ENCODE data around the gene IAH1. TPM values are rescaled to one million over a fixed set of nuclear protein-coding genes. Genes with fewer than 3 reads are reported as not detected.
"Not testable (repeated sequence)": the region's sequence is repeated elsewhere in the genome, so short reads cannot be mapped to it uniquely, and the experiment has no call there.

IAH1 gene
- total RNA-seq, 1 donor from 2014 or later, result 62.4 TPM

GRCh38 chr2:9472511-9472910 is 1.8 kb upstream of the IAH1 start:
- no peak for FAIRE-seq
- no peak for DNase-seq (ENCODE audit: low spot score in 2 of 2)

- DNase-seq (ENCODE audit: low spot score in 2 of 2), result no peak
These were observed 905 bp upstream of the IAH1 start for GRCh38 chr2:9473308-9473984.

GRCh38 chr2:9473985-9474360 is 378 bp upstream of the IAH1 start:
- DNase-seq (ENCODE audit: low spot score in 2 of 2), result peak; percentile 66 to 68
- no peak for FAIRE-seq

More at GRCh38 chr2:9473308-9473984, 905 bp upstream of the IAH1 start:
- no peak for FAIRE-seq

- DNase-seq (ENCODE audit: low spot score in 2 of 2) (no peak), FAIRE-seq (no peak)
These were observed 3.6 kb downstream of the IAH1 start for GRCh38 chr2:9477914-9478313.

DNA sequence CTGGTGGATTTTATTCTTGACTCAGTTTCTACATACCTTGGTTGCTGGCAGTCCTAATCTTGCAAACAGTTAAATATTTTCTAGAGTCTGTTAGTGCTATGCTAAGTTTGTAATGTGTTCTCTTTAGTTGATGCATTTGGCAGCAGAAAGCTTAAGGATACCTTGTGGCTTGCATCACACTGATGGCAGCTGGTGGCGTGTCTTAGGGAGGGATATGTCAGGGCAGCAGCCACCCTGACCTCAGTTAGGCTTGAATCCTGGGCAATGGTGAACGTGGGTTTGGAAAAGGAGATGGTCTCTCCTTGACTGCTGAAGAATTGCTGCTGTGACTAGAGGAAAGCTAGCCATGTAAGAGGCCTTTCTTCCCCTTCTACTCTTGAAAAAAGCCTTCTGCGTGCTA is 4.2 kb downstream of the IAH1 start:
- FAIRE-seq, result no peak

DNA sequence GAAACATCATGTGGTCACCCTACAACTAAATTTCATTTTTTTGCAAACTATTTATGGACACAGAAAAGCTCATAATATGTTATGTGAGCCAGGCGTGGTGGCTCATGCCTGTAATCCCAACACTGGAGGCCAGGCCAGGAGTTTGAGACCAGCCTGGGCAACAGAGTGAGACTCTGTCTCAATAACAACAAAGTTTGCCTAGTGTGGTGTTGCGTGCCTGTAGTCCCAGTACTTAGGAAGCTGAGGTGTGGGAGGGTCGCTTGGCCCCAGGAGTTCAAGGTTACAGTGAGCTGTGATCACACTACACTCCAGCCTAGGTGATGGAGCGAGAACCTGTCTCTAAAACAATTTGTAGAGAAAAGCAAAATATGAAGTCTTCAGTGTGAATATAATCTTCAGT is 5.8 kb downstream of the IAH1 start:
- FAIRE-seq (no peak), DNase-seq (ENCODE audit: low spot score in 2 of 2) (no peak)

More for the DNA sequence above, 4.2 kb downstream of the IAH1 start:
- no peak for DNase-seq (ENCODE audit: low spot score in 2 of 2)

DNA sequence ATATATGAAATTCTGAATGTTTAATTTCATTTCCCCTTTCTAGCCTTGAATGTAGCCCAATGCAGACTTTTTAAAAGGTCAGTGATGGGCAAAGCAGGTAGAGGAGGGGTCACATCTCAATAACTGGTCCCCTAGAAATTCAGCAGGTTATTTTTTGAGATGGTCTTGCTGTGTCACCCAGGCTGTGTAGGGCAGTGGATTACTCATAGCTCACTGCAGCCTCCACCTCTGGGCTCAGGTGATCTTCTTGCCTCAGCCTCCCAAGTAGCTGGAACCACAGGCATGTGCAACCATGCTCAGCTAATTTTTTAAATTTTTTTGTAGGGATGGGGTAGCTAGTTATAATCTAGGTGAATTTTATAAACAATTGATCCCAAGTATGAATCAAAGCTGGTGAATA is 8.8 kb downstream of the IAH1 start:
- DNase-seq (ENCODE audit: low spot score in 2 of 2) (no peak), FAIRE-seq (no peak)

DNA sequence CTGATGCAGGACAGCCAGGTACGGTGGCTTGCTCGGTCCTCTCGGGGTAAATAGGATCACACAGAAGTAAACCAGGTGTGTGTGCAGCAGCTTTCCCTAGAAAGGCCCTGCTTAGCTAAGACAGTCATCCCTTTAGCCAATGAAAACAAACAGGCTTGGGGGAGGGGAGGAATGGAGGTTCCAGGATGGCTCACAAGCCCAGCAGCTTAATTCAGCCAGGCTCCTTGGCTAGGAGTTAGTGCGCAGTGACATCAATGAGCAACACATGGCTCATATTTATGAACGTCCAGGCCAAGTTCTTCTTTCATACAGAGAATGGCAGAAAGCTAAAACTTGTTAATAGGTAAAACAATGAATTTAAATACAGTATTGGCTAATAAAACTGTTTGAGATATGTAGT is 10.2 kb downstream of the IAH1 start:
- DNase-seq (ENCODE audit: low spot score in 2 of 2) (no peak), FAIRE-seq (no peak)

DNA sequence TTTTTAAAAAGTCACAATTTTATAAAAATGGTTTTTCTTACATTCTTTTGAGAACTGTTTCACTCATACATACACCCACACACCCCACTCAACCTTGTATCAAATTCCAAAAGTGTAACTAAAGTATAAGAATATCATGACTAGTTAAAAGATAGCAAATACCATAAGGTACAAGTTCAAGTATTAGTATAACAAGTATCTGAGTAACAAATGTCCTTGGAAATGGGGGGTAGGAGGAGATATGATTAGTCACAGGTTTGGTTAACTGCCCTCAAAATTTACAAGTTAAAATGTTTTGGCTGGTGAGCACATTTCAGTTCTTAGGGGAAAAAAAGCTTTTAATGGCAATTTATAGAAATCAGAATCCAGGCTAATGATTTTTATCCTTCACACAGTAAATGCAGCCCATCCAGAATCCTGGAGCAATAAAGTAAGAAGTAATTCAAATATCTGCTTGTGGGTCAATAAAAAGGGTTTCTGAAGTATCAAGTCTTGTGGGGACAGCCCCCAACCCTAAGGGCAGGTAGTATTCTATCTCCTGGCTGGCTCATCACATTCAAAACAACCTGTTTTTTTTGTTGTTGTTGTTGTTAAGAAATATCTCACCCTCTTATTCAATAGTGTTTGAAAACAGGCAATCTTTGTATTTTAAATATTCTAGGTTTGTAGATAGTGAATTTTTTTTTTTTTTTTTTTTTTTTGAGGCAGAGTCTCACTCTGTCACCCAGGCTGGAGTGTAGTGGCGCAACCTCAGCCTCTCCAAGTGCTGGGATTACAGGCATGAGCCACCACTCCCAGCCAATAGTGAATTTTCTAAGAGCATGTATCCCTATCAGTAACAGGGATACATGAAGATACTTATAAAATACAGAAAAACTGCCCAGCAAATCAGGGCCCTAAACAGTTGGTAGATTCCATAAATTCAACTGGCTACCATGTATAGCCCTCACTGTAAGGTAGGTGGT is 14.5 kb downstream of the IAH1 start:
- no peak for DNase-seq (ENCODE audit: low spot score in 2 of 2)

GRCh38 chr2:9490789-9491188 is 16.4 kb downstream of the IAH1 start:
- FAIRE-seq, result no peak
- DNase-seq (ENCODE audit: low spot score in 2 of 2), result no peak

More for the DNA sequence above, 14.5 kb downstream of the IAH1 start:
- no peak for FAIRE-seq

DNA sequence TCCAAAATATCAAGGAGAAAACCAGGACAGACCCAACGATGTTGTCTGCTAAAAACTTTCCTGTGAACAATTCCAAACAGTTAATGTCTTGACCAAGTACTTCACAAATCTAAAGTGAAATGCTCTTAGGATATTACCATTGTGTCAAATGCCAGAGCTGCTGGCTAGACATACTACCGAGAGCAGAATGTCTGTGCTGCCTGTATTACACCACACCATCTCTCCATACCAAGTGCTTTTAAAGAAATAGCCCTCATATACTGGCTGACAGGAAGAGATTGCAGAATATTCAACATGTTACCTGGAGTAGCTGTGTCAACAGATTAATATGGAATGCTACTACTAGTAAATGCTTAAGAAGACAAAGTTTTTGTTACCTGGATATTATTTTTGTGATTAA is 18.6 kb downstream of the IAH1 start:
- DNase-seq (ENCODE audit: low spot score in 2 of 2) (no peak), FAIRE-seq (no peak)

- FAIRE-seq (no peak), DNase-seq (ENCODE audit: low spot score in 2 of 2) (no peak)
These were observed 19.1 kb downstream of the IAH1 start for GRCh38 chr2:9493478-9493877.

DNA sequence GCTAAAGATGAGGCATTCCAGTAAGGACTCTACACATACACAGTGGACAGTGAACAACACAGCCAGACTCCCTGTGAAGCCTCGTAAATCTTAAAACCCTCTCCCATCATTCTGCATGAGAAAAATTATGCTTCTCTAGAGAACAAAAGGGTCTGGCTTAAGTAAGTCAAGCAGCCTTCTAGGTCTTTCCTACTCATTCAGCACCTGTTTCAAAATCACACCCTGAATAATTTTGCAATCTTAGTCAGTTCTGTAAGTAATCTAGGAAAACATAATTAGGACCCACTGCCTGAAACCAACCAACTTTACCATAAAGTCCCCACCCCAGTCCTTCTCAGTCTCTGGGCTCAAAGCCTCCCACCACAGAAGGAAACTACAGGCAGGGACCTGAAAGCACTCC is 19.7 kb downstream of the IAH1 start:
- FAIRE-seq (no peak), DNase-seq (ENCODE audit: low spot score in 2 of 2) (no peak)

- no peak for DNase-seq (ENCODE audit: low spot score in 2 of 2)
- FAIRE-seq, result no peak
These were observed 22.7 kb downstream of the IAH1 start for GRCh38 chr2:9497017-9497416.

DNA sequence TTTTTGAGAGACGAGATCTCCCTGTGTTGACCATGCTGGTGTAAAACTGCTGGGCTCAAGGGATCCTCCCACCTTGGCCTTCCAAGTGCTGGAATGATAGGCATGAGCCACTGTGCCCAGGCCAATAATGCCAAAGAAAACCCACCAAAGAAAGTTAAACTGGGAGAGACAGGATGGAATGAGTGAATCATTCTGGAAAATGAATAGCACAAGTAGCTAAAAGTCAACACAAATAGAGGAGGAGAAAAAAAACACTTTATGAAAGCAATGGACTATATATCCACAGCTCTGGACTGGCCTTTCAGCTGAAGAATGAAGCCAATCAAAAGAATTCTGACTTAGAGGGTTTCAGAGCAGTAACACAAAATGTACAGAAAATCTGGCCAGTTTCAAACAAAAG is 23.9 kb downstream of the IAH1 start:
- DNase-seq (ENCODE audit: low spot score in 2 of 2) (no peak), FAIRE-seq (no peak)

DNA sequence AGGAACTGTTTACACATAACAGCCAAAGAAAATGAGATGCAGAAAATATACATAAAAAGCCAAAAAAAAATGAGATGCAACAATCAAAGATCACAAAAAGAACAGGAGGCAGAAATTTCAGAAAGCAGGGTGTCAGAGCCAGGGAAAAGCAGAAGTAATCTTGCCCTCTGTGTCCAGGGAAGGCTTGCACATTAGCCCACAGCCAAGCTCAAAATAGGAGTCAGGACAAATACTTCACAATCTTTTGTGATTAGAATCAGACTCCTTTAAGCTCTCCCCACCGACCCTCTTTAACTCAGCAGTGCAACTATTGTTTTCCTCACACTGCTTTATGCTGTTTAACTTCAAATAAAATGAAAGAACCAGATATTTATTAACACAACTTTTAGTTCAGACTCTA is 34.6 kb downstream of the IAH1 start:
- no peak for FAIRE-seq
- no peak for DNase-seq (ENCODE audit: low spot score in 2 of 2)

DNA sequence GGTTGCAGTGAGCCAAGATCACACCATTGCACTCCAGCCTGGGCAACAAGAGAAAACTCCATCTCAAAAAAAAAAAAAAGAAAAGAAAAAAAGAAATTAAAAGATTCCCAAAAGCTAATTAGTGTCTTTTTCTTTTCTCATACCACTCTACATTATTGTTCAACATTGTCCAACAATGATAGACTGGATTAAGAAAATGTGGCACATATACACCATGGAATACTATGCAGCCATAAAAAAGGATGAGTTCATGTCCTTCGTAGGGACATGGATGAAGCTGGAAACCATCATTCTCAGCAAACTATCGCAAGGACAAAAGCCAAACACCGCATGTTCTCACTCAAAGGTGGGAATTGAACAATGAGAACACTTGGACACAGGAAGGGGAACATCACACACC is 39.6 kb downstream of the IAH1 start:
- not testable (repeated sequence) for FAIRE-seq; DNase-seq (ENCODE audit: low spot score in 2 of 2)

DNA sequence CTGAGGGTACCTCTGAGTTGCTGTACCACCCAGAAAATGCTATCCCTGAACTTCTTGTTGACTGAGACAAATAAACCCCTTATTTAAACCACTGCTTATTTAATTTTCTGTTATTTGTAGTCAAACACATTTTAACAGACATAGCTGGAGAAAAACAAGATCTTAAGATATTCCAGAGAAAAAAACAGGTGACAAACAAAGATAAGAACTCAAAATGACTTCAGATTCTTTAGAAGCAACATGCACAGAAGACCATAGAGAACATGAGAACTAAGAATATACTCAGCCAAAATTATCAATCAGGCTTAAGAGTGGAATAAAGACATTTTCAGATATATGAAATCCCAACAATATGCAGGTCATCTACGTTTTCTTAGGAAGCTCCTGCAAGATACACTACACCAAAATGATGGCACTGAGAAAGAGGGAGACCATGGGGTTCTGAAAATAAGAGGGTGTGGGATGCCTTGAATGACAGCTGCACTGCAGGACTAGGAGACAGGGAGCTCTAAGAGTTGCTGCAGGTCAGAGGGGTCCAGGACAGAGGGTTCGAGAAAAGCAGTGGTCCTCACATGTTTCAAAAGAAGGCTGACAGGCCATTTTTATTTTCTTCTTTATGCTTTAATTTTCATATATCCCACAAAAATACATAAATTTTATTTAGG is 42.9 kb downstream of the IAH1 start:
- DNase-seq (ENCODE audit: low spot score in 2 of 2) (no peak), FAIRE-seq (no peak)

GRCh38 chr2:9518163-9518562 is 43.8 kb downstream of the IAH1 start:
- no peak for DNase-seq (ENCODE audit: low spot score in 2 of 2)
- no peak for FAIRE-seq

DNA sequence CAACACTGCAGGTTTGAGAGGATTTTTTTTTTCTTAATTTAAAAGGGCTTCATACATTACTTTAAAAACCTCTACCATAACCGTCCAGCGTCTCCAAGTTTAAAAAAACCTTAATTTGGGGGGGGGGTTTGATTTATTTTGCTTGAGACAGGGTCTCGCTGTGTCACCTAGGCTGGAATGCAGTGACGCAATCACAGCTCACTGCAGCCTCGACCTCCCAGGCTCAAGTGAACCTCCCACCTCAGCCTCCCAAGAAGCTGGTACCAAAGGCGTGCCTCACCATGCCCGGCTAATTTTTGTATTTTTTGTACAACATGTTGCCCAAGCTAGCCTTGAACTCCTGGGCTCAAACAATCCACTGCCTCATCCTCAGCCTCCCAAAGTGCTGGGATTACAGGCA is 44.4 kb downstream of the IAH1 start:
- no peak for FAIRE-seq
- DNase-seq (ENCODE audit: low spot score in 2 of 2), result no peak

GRCh38 chr2:9519250-9519649 is 44.9 kb downstream of the IAH1 start:
- FAIRE-seq (no peak), DNase-seq (ENCODE audit: low spot score in 2 of 2) (no peak)
